ENCODE data around the gene AGT. TPM values are rescaled to one million over a fixed set of nuclear protein-coding genes. Genes with fewer than 3 reads are reported as not detected.
A peak's percentile ranks its signal among the peaks of the same experiment; 100 is the strongest.

AGT gene
- total RNA-seq, 1 experiment from 2014 or later, result 41.9 TPM

DNA sequence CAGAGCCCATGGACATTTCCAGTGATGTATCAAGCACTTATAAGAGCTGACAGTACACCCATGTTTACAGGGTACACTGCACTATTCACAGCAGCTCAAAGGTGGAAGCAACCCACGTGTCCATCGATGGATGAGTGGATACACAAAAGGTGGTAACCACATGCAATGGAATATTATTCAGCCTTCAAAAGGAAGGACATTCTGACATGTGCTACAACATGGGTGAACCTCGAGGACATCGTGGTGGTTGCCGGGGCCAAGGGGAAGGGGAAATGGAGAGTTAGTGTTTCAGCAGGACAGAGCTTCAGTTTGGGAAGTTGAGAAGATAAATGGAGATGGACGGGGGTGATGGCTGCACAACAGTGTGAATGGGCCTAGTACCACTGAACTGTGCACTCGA is 9.1 kb downstream of the AGT start:
- ChIA-PET CTCF (no interaction called here), POLR2A (no interaction called here)
- Histone ChIP-seq H3K9me3 (no peaks in the 10 kb centered on the region), H3K36me3 (ENCODE audit: control insufficient read depth, insufficient read depth, low read length) (peaks cover 9% of the 10 kb centered on the region; the same call in 1 of the 2 replicates), H3K4me1 (peaks cover 64% of the 10 kb centered on the region), H3K27me3 (replicated peaks; ENCODE audit: control insufficient read depth, insufficient read depth, low read length) (no peaks in the 10 kb centered on the region), H3K4me3 (ENCODE audit: low read depth, low read length) (no peak overlapping the region)
- intact Hi-C loops (cut with micrococcal nuclease; ENCODE audit: unreplicated experiment), result no loop called here
- Mint-ChIP-seq H3K9me3 (ENCODE audit: unreplicated experiment) (no peaks in the 10 kb centered on the region), H3K36me3 (ENCODE audit: insufficient read depth, unreplicated experiment) (peaks cover 28% of the 10 kb centered on the region), H3K27ac (ENCODE audit: unreplicated experiment) (peak overlapping the region; percentile 96), H3K27me3 (ENCODE audit: insufficient read depth, unreplicated experiment) (no peaks in the 10 kb centered on the region), H3K4me1 (ENCODE audit: low read depth, unreplicated experiment) (peaks cover 64% of the 10 kb centered on the region), H3K4me3 (ENCODE audit: unreplicated experiment) (no peak overlapping the region)
- TF ChIP-seq, protein P1, sequence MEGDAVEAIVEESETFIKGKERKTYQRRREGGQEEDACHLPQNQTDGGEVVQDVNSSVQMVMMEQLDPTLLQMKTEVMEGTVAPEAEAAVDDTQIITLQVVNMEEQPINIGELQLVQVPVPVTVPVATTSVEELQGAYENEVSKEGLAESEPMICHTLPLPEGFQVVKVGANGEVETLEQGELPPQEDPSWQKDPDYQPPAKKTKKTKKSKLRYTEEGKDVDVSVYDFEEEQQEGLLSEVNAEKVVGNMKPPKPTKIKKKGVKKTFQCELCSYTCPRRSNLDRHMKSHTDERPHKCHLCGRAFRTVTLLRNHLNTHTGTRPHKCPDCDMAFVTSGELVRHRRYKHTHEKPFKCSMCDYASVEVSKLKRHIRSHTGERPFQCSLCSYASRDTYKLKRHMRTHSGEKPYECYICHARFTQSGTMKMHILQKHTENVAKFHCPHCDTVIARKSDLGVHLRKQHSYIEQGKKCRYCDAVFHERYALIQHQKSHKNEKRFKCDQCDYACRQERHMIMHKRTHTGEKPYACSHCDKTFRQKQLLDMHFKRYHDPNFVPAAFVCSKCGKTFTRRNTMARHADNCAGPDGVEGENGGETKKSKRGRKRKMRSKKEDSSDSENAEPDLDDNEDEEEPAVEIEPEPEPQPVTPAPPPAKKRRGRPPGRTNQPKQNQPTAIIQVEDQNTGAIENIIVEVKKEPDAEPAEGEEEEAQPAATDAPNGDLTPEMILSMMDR (IDR thresholded peaks at IDR 0.05; ENCODE audit: insufficient read depth in 1 of 2, low read depth in 1 of 2, low read length in 1 of 2, severe bottlenecking in 1 of 2, unreplicated experiment in 1 of 2), result no peak
- no peak for DNase-seq
- no TSS peak for BruUV-seq (replicated peaks)

DNA sequence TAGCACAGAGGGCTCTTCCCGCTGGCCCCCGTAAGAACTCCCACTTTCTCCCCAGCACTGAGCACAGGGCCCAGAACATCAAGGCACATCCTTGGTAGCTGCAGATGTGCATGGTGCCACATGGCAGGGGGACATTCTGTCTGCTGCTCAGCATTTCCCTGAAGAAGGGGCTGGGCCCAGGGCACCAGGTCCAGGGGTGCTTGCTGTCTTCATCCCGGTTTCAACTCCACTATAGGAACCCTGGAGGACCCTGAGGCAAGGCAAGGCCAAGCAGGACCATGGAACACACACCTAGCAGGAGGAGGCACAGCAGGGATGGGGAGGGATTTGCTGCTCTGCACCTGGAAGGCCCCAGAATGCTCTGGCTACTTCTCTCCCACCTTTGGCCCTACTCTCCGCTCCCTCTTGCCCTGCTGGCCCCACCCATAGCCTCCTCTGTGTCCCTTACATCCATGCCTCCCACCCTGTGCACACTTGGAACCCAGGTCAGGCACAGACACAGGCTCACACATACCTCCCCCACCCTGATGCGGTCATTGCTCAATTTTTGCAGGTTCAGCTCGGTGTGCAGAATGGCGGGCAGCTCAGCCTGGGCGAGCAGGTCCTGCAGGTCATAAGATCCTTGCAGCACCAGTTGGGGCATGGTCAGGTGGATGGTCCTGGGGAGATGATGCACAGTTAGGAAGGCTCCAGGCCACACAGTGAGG is 10.1 kb downstream of the AGT start:
- Mint-ChIP-seq H3K9me3 (ENCODE audit: unreplicated experiment) (no peaks in the 10 kb centered on the region), H3K27me3 (ENCODE audit: insufficient read depth, unreplicated experiment) (no peaks in the 10 kb centered on the region), H3K27ac (ENCODE audit: unreplicated experiment) (peak overlapping the region; percentile 96), H3K36me3 (ENCODE audit: insufficient read depth, unreplicated experiment) (peaks cover 24% of the 10 kb centered on the region), H3K4me1 (ENCODE audit: low read depth, unreplicated experiment) (peaks cover 61% of the 10 kb centered on the region), H3K4me3 (ENCODE audit: unreplicated experiment) (peak overlapping the region; percentile 80)
- BruUV-seq (replicated peaks), result no TSS peak
- intact Hi-C loops (cut with micrococcal nuclease; ENCODE audit: unreplicated experiment), result loop anchor here (2.0 kb wide), 1 partner anchor 25 kb away; no protein-coding TSS in a partner anchor
- peaks cover 54% of the 10 kb centered on the region for H3K4me1 ChIP-seq
- no peak for DNase-seq
- H3K27me3 ChIP-seq (replicated peaks; ENCODE audit: control insufficient read depth, insufficient read depth, low read length), result no peaks in the 10 kb centered on the region
- no peak overlapping the region for H3K4me3 ChIP-seq (ENCODE audit: low read depth, low read length)
- CTCF ChIA-PET, result interaction anchor here (1.1 to 1.7 kb wide), 4 partner anchors 10 to 69 kb away, joined by 3 to 5 read pairs (median 4); partner anchors contain the start of gene AGT
- no peaks in the 10 kb centered on the region for H3K9me3 ChIP-seq
- POLR2A ChIA-PET, result no interaction called here
- H3K36me3 ChIP-seq (ENCODE audit: control insufficient read depth, insufficient read depth, low read length), result peaks cover 9% of the 10 kb centered on the region; the same call in 1 of the 2 replicates
- TF ChIP-seq, protein P1 (IDR thresholded peaks at IDR 0.05; ENCODE audit: insufficient read depth in 1 of 2, low read depth in 1 of 2, low read length in 1 of 2, severe bottlenecking in 1 of 2, unreplicated experiment in 1 of 2), result no peak

DNA sequence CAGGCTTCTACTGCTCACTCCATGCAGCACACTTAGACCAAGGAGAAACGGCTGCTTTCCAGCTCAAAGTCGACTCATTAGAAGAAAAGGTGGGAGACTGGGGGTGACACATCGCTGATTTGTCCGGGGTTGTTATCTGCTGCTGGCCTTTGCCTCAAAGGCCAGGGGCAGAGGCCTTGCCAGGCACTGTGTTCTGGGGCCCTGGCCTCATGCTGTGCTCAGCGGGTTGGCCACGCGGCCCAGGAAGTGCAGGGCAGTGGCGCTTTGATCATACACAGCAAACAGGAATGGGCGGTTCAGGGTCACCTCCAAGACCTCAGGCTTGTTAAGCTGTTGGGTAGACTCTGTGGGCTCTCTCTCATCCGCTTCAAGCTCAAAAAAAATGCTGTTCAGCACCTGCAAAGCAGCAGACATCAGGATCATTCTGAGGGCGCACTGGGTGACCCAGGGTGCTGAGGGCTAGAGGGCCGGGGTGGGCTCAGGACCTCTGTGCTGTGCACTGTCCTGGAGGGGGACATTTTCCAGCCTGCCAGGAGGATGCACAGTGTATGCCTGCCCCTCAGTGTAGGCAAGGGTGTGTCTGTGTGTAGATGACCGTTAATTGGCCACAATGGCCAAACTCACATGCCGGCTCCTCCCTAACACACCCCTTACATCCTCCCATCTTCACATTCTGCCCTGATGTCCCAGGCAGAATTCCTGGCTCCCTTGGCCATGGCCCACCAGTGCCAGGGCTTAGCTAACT is 10.8 kb downstream of the AGT start:
- intact Hi-C loops (cut with micrococcal nuclease; ENCODE audit: unreplicated experiment), result loop anchor here (2.0 kb wide), 1 partner anchor 26 kb away; no protein-coding TSS in a partner anchor
- Mint-ChIP-seq H3K27ac (ENCODE audit: unreplicated experiment) (peak overlapping the region; percentile 96), H3K9me3 (ENCODE audit: unreplicated experiment) (no peaks in the 10 kb centered on the region), H3K36me3 (ENCODE audit: insufficient read depth, unreplicated experiment) (peaks cover 17% of the 10 kb centered on the region), H3K27me3 (ENCODE audit: insufficient read depth, unreplicated experiment) (no peaks in the 10 kb centered on the region), H3K4me3 (ENCODE audit: unreplicated experiment) (peak overlapping the region; percentile 80), H3K4me1 (ENCODE audit: low read depth, unreplicated experiment) (peaks cover 58% of the 10 kb centered on the region)
- DNase-seq, result peak; percentile 86 to 92
- H3K36me3 ChIP-seq (ENCODE audit: control insufficient read depth, insufficient read depth, low read length), result peaks cover 9% of the 10 kb centered on the region; the same call in 1 of the 2 replicates
- H3K9me3 ChIP-seq, result no peaks in the 10 kb centered on the region
- no peak overlapping the region for H3K4me3 ChIP-seq (ENCODE audit: low read depth, low read length)
- TF ChIP-seq, protein P1 (IDR thresholded peaks at IDR 0.05; ENCODE audit: insufficient read depth in 1 of 2, low read depth in 1 of 2, low read length in 1 of 2, severe bottlenecking in 1 of 2, unreplicated experiment in 1 of 2), result no peak
- CTCF ChIA-PET, result interaction anchor here (0.8 to 1.7 kb wide), 5 partner anchors 11 to 70 kb away, joined by 3 to 5 read pairs (median 4); partner anchors contain the start of gene AGT
- BruUV-seq (replicated peaks), result no TSS peak
- H3K27me3 ChIP-seq (replicated peaks; ENCODE audit: control insufficient read depth, insufficient read depth, low read length), result no peaks in the 10 kb centered on the region
- H3K4me1 ChIP-seq, result peaks cover 49% of the 10 kb centered on the region
- POLR2A ChIA-PET, result interaction anchor here (0.6 to 0.7 kb wide), 2 partner anchors 11 to 99 kb away, joined by 3 read pairs; no protein-coding TSS in a partner anchor
